GF-D8 (cell line): ENCODE measurements around the gene MCTP1.
"Not testable (repeated sequence)": the region's sequence is repeated elsewhere in the genome, so short reads cannot be mapped to it uniquely, and the experiment has no call there.

ENCODE experiments used
- DNase-seq: peaks from one replicate; lab custom pipeline; 2025; lab: John Stamatoyannopoulos, UW

MCTP1 gene

GRCh38 chr5:95251185-95251584, 33.7 kb downstream of the MCTP1 start:
- no peak for DNase-seq

- no peak for DNase-seq
These were observed 40.4 kb downstream of the MCTP1 start for GRCh38 chr5:95244479-95244878.

GRCh38 chr5:95241635-95242034, 43.3 kb downstream of the MCTP1 start:
- DNase-seq = no peak

GRCh38 chr5:95241161-95241560, 43.7 kb downstream of the MCTP1 start:
- DNase-seq = no peak

- DNase-seq = no peak
These were observed 46.2 kb downstream of the MCTP1 start for GRCh38 chr5:95238560-95239325.

- no peak for DNase-seq
These were observed 47.6 kb downstream of the MCTP1 start for GRCh38 chr5:95237324-95237723.

- DNase-seq = no peak
These were observed 49.4 kb downstream of the MCTP1 start for GRCh38 chr5:95235439-95235982.

GRCh38 chr5:95229646-95230045, 55.2 kb downstream of the MCTP1 start:
- no peak for DNase-seq

- no peak for DNase-seq
These were observed 60.0 kb downstream of the MCTP1 start for GRCh38 chr5:95224701-95225459.

GRCh38 chr5:95223566-95224258, 61.2 kb downstream of the MCTP1 start:
- DNase-seq = no peak

GRCh38 chr5:95222836-95223235, 62.1 kb downstream of the MCTP1 start:
- no peak for DNase-seq

- DNase-seq = no peak
These were observed 63.7 kb downstream of the MCTP1 start for GRCh38 chr5:95221234-95221633.

- DNase-seq = no peak
These were observed 64.5 kb downstream of the MCTP1 start for GRCh38 chr5:95220381-95220780.

- DNase-seq = no peak
These were observed 65.5 kb downstream of the MCTP1 start for GRCh38 chr5:95219411-95219810.

GRCh38 chr5:95217881-95218280, 67.0 kb downstream of the MCTP1 start:
- no peak for DNase-seq

GRCh38 chr5:95217351-95217750, 67.5 kb downstream of the MCTP1 start:
- no peak for DNase-seq

GRCh38 chr5:95216136-95216955, 68.5 kb downstream of the MCTP1 start:
- no peak for DNase-seq

GRCh38 chr5:95207811-95208210, 77.1 kb downstream of the MCTP1 start:
- DNase-seq = not testable (repeated sequence)

GRCh38 chr5:95194856-95195255, 90.0 kb downstream of the MCTP1 start:
- no peak for DNase-seq

GRCh38 chr5:95191330-95191729, 93.6 kb downstream of the MCTP1 start:
- no peak for DNase-seq

GRCh38 chr5:95184924-95185323, 100.0 kb downstream of the MCTP1 start:
- peak; percentile 79 for DNase-seq

- no peak for DNase-seq
These were observed 103.2 kb downstream of the MCTP1 start for GRCh38 chr5:95181644-95182043.
